HCT116 (cell line): ENCODE results near the gene VAV2.

Experiments used
- POLR2A ChIP-seq: IDR thresholded peaks from 2 replicates; pipeline ENCODE4 v1.7.0; 2011; ENCODE audit warnings: borderline replicate concordance; ENCODE audit not compliant: insufficient read depth, insufficient read length; ENCODE audit errors: extremely low read depth
- SIN3A ChIP-seq: IDR thresholded peaks from 2 replicates; pipeline ENCODE4 v1.6.1; 2012; ENCODE audit warnings: low read depth

DNA sequence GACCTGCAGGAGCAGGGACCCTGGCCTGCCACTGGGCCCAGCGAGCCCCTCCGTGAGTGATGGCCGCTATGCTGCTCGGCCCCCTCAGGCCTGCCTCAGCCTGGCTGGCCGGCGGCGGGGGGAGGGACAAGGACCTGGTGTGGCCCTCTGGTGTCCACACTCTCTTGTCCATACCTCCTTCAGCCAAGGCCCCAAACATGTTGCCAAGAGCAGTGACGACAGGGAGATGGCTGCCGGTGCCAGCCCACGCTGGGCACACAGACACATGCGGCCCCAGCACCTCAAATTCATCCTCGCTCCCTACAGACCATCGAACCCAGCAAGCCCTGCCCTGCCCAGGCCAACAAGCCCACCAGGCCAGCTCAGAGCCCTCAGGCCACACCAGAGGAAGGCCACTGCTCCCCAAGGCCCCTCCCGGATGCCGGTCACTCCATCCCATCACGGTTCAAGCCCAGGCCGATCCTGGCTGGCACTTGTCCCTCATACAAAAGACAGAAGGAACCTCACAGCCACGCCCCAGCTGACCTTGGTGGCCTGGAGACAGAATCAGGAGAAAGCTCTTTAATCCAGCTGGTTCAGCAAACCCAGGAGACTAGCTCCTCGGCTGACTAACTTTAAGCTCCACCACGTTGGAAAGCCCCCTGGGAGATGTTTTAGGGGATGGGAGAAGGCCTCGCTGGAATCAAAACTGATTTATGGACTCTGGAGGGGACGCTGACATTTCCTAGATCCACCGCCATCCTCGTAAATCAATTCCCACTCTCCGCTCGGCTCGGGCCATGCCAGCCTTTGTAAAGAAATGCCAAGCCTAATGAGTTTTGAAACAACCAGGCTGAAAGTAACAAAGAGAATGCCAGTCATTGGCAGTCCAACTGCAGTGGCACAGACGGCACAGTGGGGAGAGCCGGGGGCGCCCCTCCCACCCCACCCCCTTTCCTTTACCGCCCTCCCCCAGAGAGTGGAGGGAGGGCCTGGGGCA is 84.9 kb downstream of the VAV2 start:
- no peak for TF ChIP-seq SIN3A
- no peak for TF ChIP-seq POLR2A
